SK-N-SH treated with all-trans-retinoic acid at 6 μM for 48 hours (cell line): Measurements from ENCODE around the gene EYA4.

Source experiments
- ATAC-seq: fragments of 200-7000 bp; cut with Tn5 transposase; 3 replicates; pipeline ENCODE4 v1.9.1; 2020; ENCODE audit warnings: mild to moderate bottlenecking, moderate library complexity
- ARNTL ChIP-seq: fragments of 450-650 bp; formaldehyde crosslinking; IDR thresholded peaks from 2 replicates; pipeline ENCODE4 v1.5.0; 2020; ENCODE audit warnings: low read depth, mild to moderate bottlenecking, moderate library complexity, borderline replicate concordance
- BACH2 ChIP-seq: fragments of 250-450 bp; sonication (Bioruptor Pico); IDR thresholded peaks from 2 replicates; pipeline ENCODE4 v1.9.0; 2021; ENCODE audit warnings: mild to moderate bottlenecking, borderline replicate concordance
- CSDC2 ChIP-seq: fragments of 250-450 bp; sonication (Bioruptor Pico); IDR thresholded peaks from 2 replicates; pipeline ENCODE4 v1.5.0; 2020; ENCODE audit warnings: mild to moderate bottlenecking, moderate library complexity
- ESRRG ChIP-seq: fragments of 250-450 bp; sonication (Bioruptor Pico); IDR thresholded peaks from 2 replicates; pipeline ENCODE4 v1.6.1; 2021; ENCODE audit warnings: mild to moderate bottlenecking
- GLIS3 ChIP-seq: fragments of 250-450 bp; sonication (Bioruptor Pico); IDR thresholded peaks from 2 replicates; pipeline ENCODE4 v1.5.0; 2020; ENCODE audit warnings: mild to moderate bottlenecking, moderate library complexity
- PPARA ChIP-seq: fragments of 250-450 bp; sonication (Bioruptor Pico); IDR thresholded peaks from 2 replicates; pipeline ENCODE4 v1.5.0; 2020; ENCODE audit warnings: mild to moderate bottlenecking, borderline replicate concordance
- SNAI2 ChIP-seq: fragments of 250-450 bp; sonication (Bioruptor Pico); IDR thresholded peaks from 2 replicates; pipeline ENCODE4 v1.5.0; 2020; ENCODE audit warnings: mild to moderate bottlenecking, moderate library complexity
- TCF4 ChIP-seq: fragments of 250-450 bp; sonication (Bioruptor Pico); IDR thresholded peaks from 2 replicates; pipeline ENCODE4 v1.8.0; 2021; ENCODE audit warnings: mild to moderate bottlenecking, moderate library complexity, borderline replicate concordance
- TOX ChIP-seq: fragments of 250-450 bp; sonication (Bioruptor Pico); IDR thresholded peaks from 2 replicates; pipeline ENCODE4 v1.8.0; 2021; ENCODE audit warnings: mild to moderate bottlenecking, moderate library complexity, borderline replicate concordance
- ZC3H10 ChIP-seq: fragments of 250-450 bp; sonication (Bioruptor Pico); IDR thresholded peaks from 2 replicates; pipeline ENCODE4 v1.5.1; 2021; ENCODE audit warnings: mild to moderate bottlenecking, moderate library complexity
- ZFP3 ChIP-seq: fragments of 250-450 bp; sonication (Bioruptor Pico); IDR thresholded peaks from 2 replicates; pipeline ENCODE4 v1.5.0; 2020; ENCODE audit warnings: mild to moderate bottlenecking, moderate library complexity
- ZFP30 ChIP-seq: fragments of 450-650 bp; formaldehyde crosslinking; IDR thresholded peaks from 2 replicates; pipeline ENCODE4 v1.5.0; 2022; ENCODE audit warnings: mild to moderate bottlenecking, moderate library complexity
- ZNF565 ChIP-seq: fragments of 450-650 bp; formaldehyde crosslinking; conservative IDR thresholded peaks from 2 replicates; pipeline ENCODE4 v1.5.0; 2020; ENCODE audit warnings: low read depth, mild to moderate bottlenecking, moderate library complexity
- ZNF8 ChIP-seq: fragments of 450-650 bp; formaldehyde crosslinking; IDR thresholded peaks from 2 replicates; pipeline ENCODE4 v1.5.0; 2020; ENCODE audit warnings: mild to moderate bottlenecking, moderate library complexity
- TF ChIP-seq, protein P1 (sequence below): fragments of 250-450 bp; sonication (Bioruptor Pico); IDR thresholded peaks from 2 replicates; pipeline ENCODE4 v1.8.0; 2021; ENCODE audit warnings: low read depth, mild to moderate bottlenecking, moderate library complexity, borderline replicate concordance
- TF ChIP-seq, protein P2 (sequence below): fragments of 250-450 bp; sonication (Bioruptor Pico); IDR thresholded peaks from 2 replicates; pipeline ENCODE4 v1.5.0; 2020; ENCODE audit warnings: mild to moderate bottlenecking, moderate library complexity
- TF ChIP-seq, protein P3 (sequence below): fragments of 250-450 bp; sonication (Bioruptor Pico); IDR thresholded peaks from 2 replicates; pipeline ENCODE4 v1.5.1; 2021; ENCODE audit warnings: mild to moderate bottlenecking, moderate library complexity
- TF ChIP-seq, protein P4 (sequence below): fragments of 250-450 bp; sonication (Bioruptor Pico); IDR thresholded peaks from 2 replicates; pipeline ENCODE4 v1.5.1; 2020; ENCODE audit warnings: low read depth, mild to moderate bottlenecking, moderate library complexity

Gene EYA4

DNA sequence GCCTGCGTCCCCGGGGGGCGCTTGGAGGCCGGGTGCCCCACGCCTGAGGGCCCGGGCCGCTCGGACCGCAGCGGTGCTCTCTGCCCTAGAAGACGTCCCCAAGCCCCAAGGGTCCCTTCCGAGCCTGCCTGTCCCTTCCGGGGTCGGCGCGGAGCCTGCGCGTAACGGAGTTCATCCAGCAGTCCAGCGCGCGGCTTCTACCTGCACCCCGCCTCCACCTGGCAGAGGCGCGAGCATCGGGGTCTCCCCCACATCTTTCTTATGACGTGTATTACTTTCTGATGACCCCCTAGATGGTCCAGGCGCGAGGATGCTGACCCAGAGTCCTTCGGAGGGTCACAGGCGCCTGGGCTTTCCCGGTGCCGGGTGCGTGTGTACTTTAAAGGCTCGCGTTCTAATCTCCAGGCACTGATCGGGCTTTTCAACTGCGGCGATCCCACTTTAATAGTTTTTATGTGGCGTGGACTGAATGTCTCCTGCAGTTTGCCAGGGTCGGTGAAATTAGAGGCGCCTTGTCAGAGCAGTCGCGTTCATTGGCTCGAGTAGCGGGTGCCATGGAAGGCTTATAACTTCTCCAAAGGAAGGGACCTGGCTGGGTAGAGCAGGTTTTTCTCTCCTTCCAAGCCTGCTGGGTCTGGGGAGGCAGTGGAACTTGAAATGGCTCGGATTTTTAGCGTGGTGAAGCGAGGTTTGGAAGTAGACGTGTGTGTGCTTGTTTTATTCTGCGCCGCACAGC, 912 bp downstream of the EYA4 start:
- TF ChIP-seq ARNTL (no peak), PPARA (CRISPR knock-in tag) (no peak), ZNF8 (CRISPR knock-in tag) (no peak), BACH2 (CRISPR knock-in tag) (no peak), GLIS3 (CRISPR knock-in tag) (no peak), SNAI2 (no peak), ZFP30 (CRISPR knock-in tag) (no peak), CSDC2 (CRISPR knock-in tag) (no peak)
- TF ChIP-seq, protein P1, sequence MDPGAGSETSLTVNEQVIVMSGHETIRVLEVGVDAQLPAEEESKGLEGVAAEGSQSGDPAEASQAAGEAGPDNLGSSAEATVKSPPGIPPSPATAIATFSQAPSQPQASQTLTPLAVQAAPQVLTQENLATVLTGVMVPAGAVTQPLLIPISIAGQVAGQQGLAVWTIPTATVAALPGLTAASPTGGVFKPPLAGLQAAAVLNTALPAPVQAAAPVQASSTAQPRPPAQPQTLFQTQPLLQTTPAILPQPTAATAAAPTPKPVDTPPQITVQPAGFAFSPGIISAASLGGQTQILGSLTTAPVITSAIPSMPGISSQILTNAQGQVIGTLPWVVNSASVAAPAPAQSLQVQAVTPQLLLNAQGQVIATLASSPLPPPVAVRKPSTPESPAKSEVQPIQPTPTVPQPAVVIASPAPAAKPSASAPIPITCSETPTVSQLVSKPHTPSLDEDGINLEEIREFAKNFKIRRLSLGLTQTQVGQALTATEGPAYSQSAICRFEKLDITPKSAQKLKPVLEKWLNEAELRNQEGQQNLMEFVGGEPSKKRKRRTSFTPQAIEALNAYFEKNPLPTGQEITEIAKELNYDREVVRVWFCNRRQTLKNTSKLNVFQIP: no peak
- TF ChIP-seq, all 23 proteins: peak for 0
- peak; percentile 53 for ATAC-seq

DNA sequence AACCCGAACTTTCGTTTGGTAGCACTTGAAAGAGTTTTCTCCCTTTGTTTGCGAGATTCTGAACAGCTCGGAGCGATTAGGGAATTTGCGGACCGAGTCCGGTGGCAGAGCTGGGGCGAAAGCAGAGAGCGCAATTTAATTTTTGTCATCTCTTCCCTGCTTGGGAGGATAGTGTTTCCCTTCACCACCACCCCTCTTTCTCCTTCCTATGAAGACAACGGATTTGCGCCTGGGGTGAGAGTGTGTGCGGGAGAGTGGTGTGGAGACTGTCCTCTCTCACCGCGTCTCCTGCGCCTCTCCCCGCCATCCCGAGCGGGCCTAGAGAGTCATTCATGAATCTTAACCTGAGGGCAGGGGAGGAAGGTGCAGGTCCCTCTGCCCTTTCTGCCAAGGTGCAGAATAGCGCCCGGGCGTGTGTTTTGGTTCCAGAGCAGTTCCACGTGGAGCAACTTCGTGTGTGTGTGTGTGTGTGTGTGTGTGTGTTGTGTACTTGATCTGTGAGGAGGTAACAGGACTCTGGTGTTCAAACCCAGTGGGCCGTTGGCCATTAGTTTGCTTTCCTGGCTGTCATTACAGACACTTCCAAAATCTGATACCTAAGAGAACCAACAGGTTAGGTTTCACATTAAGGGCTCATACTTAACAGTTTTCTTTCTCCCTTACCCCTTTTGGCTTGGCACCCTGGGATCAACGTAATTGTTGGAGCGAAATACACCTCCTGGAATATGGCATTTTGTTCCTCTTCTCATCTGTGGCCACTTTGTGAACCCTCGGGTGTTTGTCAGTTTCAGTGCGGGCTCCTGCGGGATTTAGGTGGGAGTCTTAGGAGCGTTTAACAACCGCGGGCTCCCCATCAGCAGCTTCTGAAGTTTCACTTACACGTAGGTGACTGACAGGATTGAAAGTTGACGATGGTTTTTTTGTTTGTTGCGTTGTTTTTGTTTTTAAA, 1.8 kb downstream of the EYA4 start:
- TF ChIP-seq ZNF8 (CRISPR knock-in tag): no peak
- no peak for TF ChIP-seq ZC3H10 (CRISPR knock-in tag)
- no peak for TF ChIP-seq ZNF565 (CRISPR knock-in tag)
- TF ChIP-seq, protein P2, sequence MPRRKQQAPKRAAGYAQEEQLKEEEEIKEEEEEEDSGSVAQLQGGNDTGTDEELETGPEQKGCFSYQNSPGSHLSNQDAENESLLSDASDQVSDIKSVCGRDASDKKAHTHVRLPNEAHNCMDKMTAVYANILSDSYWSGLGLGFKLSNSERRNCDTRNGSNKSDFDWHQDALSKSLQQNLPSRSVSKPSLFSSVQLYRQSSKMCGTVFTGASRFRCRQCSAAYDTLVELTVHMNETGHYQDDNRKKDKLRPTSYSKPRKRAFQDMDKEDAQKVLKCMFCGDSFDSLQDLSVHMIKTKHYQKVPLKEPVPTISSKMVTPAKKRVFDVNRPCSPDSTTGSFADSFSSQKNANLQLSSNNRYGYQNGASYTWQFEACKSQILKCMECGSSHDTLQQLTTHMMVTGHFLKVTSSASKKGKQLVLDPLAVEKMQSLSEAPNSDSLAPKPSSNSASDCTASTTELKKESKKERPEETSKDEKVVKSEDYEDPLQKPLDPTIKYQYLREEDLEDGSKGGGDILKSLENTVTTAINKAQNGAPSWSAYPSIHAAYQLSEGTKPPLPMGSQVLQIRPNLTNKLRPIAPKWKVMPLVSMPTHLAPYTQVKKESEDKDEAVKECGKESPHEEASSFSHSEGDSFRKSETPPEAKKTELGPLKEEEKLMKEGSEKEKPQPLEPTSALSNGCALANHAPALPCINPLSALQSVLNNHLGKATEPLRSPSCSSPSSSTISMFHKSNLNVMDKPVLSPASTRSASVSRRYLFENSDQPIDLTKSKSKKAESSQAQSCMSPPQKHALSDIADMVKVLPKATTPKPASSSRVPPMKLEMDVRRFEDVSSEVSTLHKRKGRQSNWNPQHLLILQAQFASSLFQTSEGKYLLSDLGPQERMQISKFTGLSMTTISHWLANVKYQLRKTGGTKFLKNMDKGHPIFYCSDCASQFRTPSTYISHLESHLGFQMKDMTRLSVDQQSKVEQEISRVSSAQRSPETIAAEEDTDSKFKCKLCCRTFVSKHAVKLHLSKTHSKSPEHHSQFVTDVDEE: no peak
- TF ChIP-seq, all 23 proteins: peak for 0
- peak; percentile 54 for ATAC-seq

DNA sequence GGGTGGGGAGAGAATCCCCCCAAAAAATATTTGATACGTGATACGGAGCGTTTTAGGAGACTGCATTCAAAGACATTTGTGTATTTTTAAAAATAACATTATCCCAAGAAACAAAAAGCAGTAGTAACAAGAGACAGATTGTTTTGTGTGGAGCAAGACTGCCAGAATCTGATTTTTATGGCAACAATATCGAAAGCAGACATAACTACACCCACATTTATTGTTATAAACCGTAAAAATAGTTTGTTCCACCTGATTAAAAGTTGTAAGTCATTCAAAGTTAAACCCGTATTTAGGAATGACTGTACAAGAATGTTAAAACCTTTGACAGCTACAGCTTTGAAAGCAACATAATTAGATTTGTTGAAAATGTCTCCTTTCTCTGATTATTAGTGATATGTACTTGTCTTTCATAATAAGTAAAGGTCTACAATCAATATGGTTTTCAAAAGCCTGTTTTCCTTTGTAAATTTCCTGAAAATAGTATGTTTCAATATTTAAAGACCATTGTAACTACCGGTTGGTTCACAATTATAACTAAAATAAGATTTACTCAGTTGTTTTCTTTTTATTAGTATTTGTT, 2.7 kb downstream of the EYA4 start:
- TF ChIP-seq ZFP3 (no peak), ESRRG (no peak), TCF4 (no peak)
- no peak for ATAC-seq

DNA sequence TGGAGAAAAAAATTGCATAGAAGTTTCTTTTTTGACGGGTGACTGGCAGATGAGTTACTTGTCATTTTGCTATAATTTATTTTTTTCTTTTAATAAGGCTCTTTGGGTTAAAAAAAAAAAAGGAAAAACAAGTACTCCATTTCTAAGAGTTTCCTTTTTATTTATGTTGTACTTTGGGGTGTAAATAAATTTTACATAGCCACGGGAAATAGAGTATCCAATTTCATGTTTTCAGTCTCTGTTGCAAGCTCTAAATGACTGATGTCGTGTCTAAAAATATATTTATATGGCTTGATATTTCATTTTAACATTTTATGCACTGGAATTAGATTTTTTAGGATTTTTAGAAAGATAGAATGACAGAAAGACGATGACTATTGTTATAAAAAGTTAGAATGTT, 3.4 kb downstream of the EYA4 start:
- no peak for ATAC-seq
- TF ChIP-seq, protein P3, sequence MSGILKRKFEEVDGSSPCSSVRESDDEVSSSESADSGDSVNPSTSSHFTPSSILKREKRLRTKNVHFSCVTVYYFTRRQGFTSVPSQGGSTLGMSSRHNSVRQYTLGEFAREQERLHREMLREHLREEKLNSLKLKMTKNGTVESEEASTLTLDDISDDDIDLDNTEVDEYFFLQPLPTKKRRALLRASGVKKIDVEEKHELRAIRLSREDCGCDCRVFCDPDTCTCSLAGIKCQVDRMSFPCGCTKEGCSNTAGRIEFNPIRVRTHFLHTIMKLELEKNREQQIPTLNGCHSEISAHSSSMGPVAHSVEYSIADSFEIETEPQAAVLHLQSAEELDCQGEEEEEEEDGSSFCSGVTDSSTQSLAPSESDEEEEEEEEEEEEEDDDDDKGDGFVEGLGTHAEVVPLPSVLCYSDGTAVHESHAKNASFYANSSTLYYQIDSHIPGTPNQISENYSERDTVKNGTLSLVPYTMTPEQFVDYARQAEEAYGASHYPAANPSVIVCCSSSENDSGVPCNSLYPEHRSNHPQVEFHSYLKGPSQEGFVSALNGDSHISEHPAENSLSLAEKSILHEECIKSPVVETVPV: no peak
- TF ChIP-seq TOX (no peak), ARNTL (no peak), ZNF8 (CRISPR knock-in tag) (no peak), ZC3H10 (CRISPR knock-in tag) (no peak), BACH2 (CRISPR knock-in tag) (no peak), TCF4 (no peak), ZNF565 (CRISPR knock-in tag) (no peak), ZFP30 (CRISPR knock-in tag) (no peak)
- TF ChIP-seq, protein P2: no peak
- TF ChIP-seq, protein P1: no peak
- TF ChIP-seq, protein P4, sequence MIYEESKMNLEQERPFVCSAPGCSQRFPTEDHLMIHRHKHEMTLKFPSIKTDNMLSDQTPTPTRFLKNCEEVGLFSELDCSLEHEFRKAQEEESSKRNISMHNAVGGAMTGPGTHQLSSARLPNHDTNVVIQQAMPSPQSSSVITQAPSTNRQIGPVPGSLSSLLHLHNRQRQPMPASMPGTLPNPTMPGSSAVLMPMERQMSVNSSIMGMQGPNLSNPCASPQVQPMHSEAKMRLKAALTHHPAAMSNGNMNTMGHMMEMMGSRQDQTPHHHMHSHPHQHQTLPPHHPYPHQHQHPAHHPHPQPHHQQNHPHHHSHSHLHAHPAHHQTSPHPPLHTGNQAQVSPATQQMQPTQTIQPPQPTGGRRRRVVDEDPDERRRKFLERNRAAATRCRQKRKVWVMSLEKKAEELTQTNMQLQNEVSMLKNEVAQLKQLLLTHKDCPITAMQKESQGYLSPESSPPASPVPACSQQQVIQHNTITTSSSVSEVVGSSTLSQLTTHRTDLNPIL (CRISPR knock-in tag): no peak
